ENCODE results near the gene ROPN1B. TPM values are rescaled to one million over a fixed set of nuclear protein-coding genes. Genes with fewer than 3 reads are reported as not detected.

The ROPN1B gene
- total and polyA plus RNA-seq, 4 experiments from 2014 or later, result not detected

DNA sequence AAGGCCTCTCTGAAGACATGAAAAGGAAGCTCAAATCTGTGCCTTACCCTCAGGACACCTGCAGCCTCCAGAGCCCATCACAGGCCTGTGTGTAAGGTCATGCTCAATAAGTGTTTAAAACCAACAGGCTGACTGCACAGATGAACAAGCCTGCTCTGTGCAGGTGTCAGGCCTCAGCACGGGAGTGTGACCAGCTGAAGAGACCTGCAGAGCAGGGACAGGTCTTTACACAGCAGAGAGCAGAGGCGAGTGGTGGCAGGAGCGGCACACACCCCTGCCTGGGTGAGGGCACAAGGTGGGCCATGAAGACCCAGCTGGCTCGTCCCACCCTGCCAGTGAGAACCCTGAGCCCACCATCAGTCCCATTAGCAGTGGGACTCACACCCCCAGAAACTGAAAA lies 56.9 kb downstream of the ROPN1B start:
- H3K27ac ChIP-seq (ENCODE audit: low read depth, low read length), result no peak overlapping the region

DNA sequence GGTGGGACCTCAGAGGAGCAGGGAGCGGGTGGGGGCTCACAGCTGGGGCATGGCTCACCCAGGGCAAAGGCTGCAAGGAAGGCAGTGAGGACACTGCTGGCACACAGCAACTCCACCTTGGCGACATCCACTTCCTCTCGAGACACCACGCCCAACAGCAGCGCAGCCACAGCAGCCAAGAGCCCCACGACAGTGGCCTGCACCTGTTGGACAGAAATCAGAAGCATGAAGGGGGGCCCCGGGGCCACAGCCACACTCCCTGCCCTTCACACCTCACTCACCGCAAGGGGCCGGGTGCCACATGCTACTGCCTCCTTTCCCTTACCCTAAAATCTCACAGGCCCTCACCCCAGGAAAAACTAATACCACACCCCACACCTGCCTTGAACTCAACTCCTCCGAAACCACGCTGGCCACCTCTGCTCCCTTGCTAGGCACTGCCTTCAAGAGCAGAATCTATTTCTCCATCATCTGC lies 57.3 kb downstream of the ROPN1B start:
- Mint-ChIP-seq H3K27ac (peak overlapping the region in 3 of 7 donors; percentile 8 to 66 (median 46)), H3K27me3 (no peaks in the 10 kb centered on the region), H3K36me3 (peaks cover 64 to 78% of the 10 kb centered on the region in 2 donors), H3K9me3 (peaks cover 0 to 18% (median 12%) of the 10 kb centered on the region in 8 donors), H3K4me3 (no peak overlapping the region), H3K4me1 (peaks cover 7 to 17% (median 9%) of the 10 kb centered on the region in 4 donors)
- no peaks in the 10 kb centered on the region for H3K27me3 ChIP-seq (ENCODE audit: insufficient read depth, low read length)
- H3K4me1 ChIP-seq (ENCODE audit: insufficient read depth, low read length), result peaks cover 9% of the 10 kb centered on the region
- H3K36me3 ChIP-seq (ENCODE audit: insufficient read depth, low read length), result peaks cover 6% of the 10 kb centered on the region
- DNase-seq, result no peak
- no peak overlapping the region for H3K4me3 ChIP-seq (ENCODE audit: low read length in 2 of 2)
- H3K9me3 ChIP-seq (ENCODE audit: control insufficient read depth in 1 of 2, low read length in 2 of 2), result peaks cover 0 to 6% of the 10 kb centered on the region in 2 donors
- intact Hi-C loops (cut with micrococcal nuclease), result no loop called here
- ChIA-PET CTCF (ENCODE audit: partially characterized antibody) (no interaction called here), POLR2A (ENCODE audit: partially characterized antibody) (no interaction called here)
- H3K27ac ChIP-seq (ENCODE audit: low read depth, low read length), result no peak overlapping the region

More for the DNA sequence above, 56.9 kb downstream of the ROPN1B start:
- Mint-ChIP-seq H3K36me3 (peaks cover 67 to 74% of the 10 kb centered on the region in 2 donors), H3K9me3 (peaks cover 0 to 18% (median 12%) of the 10 kb centered on the region in 8 donors), H3K4me3 (peak overlapping the region in 1 of 8 donors; percentile 27), H3K27me3 (no peaks in the 10 kb centered on the region), H3K4me1 (peaks cover 7 to 17% (median 9%) of the 10 kb centered on the region in 4 donors), H3K27ac (peak overlapping the region in 1 of 7 donors; percentile 5)
- Histone ChIP-seq H3K4me3 (ENCODE audit: low read length in 2 of 2) (no peak overlapping the region), H3K27me3 (ENCODE audit: insufficient read depth, low read length) (no peaks in the 10 kb centered on the region), H3K9me3 (ENCODE audit: control insufficient read depth in 1 of 2, low read length in 2 of 2) (peaks cover 0 to 6% of the 10 kb centered on the region in 2 donors), H3K36me3 (ENCODE audit: insufficient read depth, low read length) (peaks cover 6% of the 10 kb centered on the region), H3K4me1 (ENCODE audit: insufficient read depth, low read length) (peaks cover 9% of the 10 kb centered on the region)
- ChIA-PET CTCF (ENCODE audit: partially characterized antibody) (no interaction called here), POLR2A (ENCODE audit: partially characterized antibody) (no interaction called here)
- intact Hi-C loops (cut with micrococcal nuclease), result no loop called here
- DNase-seq, result no peak

DNA sequence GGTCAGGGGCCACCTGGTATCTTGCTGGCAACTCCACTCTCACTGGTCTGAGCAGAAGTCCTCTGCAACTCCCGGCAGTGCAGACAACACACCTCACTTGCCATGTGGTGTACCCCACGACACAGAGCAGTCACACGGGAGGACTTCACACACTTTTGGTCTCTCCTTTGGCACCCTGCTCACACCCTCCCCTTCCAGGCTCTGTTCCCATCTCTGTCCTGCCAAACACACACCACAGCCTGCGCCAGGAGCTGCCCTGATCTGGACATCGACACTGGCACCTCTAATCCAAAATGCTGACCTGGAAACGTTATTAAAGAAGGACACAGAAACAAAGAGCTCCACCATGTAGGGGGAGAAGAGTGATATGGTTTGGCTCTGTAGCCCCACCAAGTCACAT lies 57.8 kb downstream of the ROPN1B start:
- POLR2A ChIA-PET (ENCODE audit: partially characterized antibody), result no interaction called here
- Histone ChIP-seq H3K27me3 (ENCODE audit: insufficient read depth, low read length) (no peaks in the 10 kb centered on the region), H3K27ac (ENCODE audit: low read depth, low read length) (no peak overlapping the region), H3K4me3 (ENCODE audit: low read length in 2 of 2) (no peak overlapping the region), H3K4me1 (ENCODE audit: insufficient read depth, low read length) (peaks cover 9% of the 10 kb centered on the region), H3K36me3 (ENCODE audit: insufficient read depth, low read length) (peaks cover 6% of the 10 kb centered on the region), H3K9me3 (ENCODE audit: control insufficient read depth in 1 of 2, low read length in 2 of 2) (peaks cover 0 to 6% of the 10 kb centered on the region in 2 donors)
- H3K27me3 Mint-ChIP-seq, result no peaks in the 10 kb centered on the region
- peaks cover 64 to 79% of the 10 kb centered on the region in 2 donors for H3K36me3 Mint-ChIP-seq
- CTCF ChIA-PET (ENCODE audit: partially characterized antibody), result no interaction called here
- intact Hi-C loops (cut with micrococcal nuclease), result no loop called here
- H3K4me3 Mint-ChIP-seq, result no peak overlapping the region
- peaks cover 7 to 17% (median 9%) of the 10 kb centered on the region in 4 donors for H3K4me1 Mint-ChIP-seq
- no peak for DNase-seq
- H3K27ac Mint-ChIP-seq, result peak overlapping the region in 2 of 7 donors; percentile 46 to 66
- peaks cover 0 to 18% (median 12%) of the 10 kb centered on the region in 8 donors for H3K9me3 Mint-ChIP-seq

DNA sequence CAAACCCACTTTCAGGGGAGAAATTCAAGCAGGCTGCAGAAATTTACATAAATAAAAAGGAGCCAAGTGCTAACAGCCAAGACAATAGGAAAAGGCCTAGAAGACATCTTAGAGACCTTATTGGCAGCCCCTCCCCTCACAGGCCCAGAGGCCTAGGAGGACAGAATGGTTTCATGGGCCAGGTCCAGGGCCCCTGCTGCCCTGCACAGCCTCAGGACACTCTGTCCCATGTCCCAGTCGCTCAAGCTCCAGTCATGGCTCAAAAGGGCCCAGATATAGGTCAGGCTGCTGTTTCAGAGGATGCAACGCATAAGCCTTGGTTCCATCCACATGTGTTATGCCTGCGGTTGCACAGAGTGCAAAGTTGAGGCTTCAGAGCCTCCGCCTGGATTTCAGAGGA lies 59.1 kb downstream of the ROPN1B start:
- ChIA-PET CTCF (ENCODE audit: partially characterized antibody) (no interaction called here), POLR2A (ENCODE audit: partially characterized antibody) (no interaction called here)
- H3K27ac Mint-ChIP-seq, result no peak overlapping the region
- intact Hi-C loops (cut with micrococcal nuclease), result no loop called here
- DNase-seq, result no peak
- Histone ChIP-seq H3K9me3 (ENCODE audit: control insufficient read depth in 1 of 2, low read length in 2 of 2) (peaks cover 0 to 6% of the 10 kb centered on the region in 2 donors), H3K27me3 (ENCODE audit: insufficient read depth, low read length) (no peaks in the 10 kb centered on the region), H3K4me1 (ENCODE audit: insufficient read depth, low read length) (peaks cover 9% of the 10 kb centered on the region), H3K4me3 (ENCODE audit: low read length in 2 of 2) (no peak overlapping the region), H3K36me3 (ENCODE audit: insufficient read depth, low read length) (peaks cover 6% of the 10 kb centered on the region), H3K27ac (ENCODE audit: low read depth, low read length) (no peak overlapping the region)
- no peaks in the 10 kb centered on the region for H3K27me3 Mint-ChIP-seq
- H3K4me1 Mint-ChIP-seq, result peaks cover 7 to 17% (median 9%) of the 10 kb centered on the region in 4 donors
- H3K4me3 Mint-ChIP-seq, result no peak overlapping the region
- H3K9me3 Mint-ChIP-seq, result peaks cover 0 to 18% (median 12%) of the 10 kb centered on the region in 8 donors
- H3K36me3 Mint-ChIP-seq, result peaks cover 66 to 80% of the 10 kb centered on the region in 2 donors

DNA sequence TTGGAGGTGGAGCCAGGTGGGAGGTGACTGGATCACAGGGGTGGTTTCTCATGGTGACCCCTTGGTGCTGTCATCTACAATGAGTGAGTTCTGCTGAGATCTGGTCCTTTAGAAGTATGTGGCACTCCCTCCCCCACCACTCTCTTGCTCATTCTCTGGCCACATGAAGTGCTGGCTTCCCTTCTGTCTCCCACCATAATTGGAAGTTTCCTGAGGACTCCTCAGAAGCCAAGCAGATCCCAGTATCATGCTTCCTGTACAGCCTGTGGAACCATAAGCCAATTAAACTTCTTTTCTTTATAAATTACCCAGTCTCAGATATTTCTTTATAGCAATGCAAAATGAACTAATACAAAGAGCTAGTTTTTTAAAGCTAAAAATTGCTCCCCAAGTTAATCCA lies 60.3 kb downstream of the ROPN1B start:
- ChIA-PET POLR2A (ENCODE audit: partially characterized antibody) (no interaction called here), CTCF (ENCODE audit: partially characterized antibody) (no interaction called here)
- Mint-ChIP-seq H3K4me1 (peaks cover 7 to 17% (median 9%) of the 10 kb centered on the region in 4 donors), H3K36me3 (peaks cover 74 to 85% of the 10 kb centered on the region in 2 donors), H3K9me3 (peaks cover 0 to 18% (median 12%) of the 10 kb centered on the region in 8 donors), H3K27ac (no peak overlapping the region), H3K27me3 (no peaks in the 10 kb centered on the region), H3K4me3 (no peak overlapping the region)
- H3K4me1 ChIP-seq (ENCODE audit: insufficient read depth, low read length), result peaks cover 9% of the 10 kb centered on the region
- no peaks in the 10 kb centered on the region for H3K27me3 ChIP-seq (ENCODE audit: insufficient read depth, low read length)
- peaks cover 0 to 6% of the 10 kb centered on the region in 2 donors for H3K9me3 ChIP-seq (ENCODE audit: control insufficient read depth in 1 of 2, low read length in 2 of 2)
- peaks cover 6% of the 10 kb centered on the region for H3K36me3 ChIP-seq (ENCODE audit: insufficient read depth, low read length)
- H3K27ac ChIP-seq (ENCODE audit: low read depth, low read length), result no peak overlapping the region
- H3K4me3 ChIP-seq (ENCODE audit: low read length in 2 of 2), result no peak overlapping the region
- intact Hi-C loops (cut with micrococcal nuclease), result no loop called here
- no peak for DNase-seq

DNA sequence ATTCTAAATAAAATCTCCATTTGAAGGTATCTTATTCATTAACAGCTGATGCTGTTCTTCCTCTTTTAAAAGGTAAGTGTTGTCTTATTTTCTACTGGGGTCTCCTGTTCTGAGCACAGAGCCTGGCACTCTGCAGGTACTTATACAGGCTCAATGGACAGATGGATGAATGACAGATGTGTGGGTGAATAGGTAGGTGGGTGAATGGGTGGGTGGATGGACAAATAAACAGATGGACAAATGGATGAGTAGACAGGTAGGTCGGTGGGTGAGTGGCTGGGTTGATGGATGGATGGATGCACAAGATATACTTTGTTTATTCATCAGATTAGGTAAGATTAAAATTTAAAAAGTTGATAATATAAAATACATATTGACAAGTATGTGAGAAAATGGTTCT lies 61.5 kb downstream of the ROPN1B start:
- Mint-ChIP-seq H3K27me3 (no peaks in the 10 kb centered on the region), H3K4me1 (peaks cover 11 to 22% (median 15%) of the 10 kb centered on the region in 4 donors), H3K9me3 (peaks cover 0 to 18% (median 12%) of the 10 kb centered on the region in 8 donors), H3K36me3 (peaks cover 72 to 83% of the 10 kb centered on the region in 2 donors), H3K27ac (no peak overlapping the region), H3K4me3 (no peak overlapping the region)
- CTCF ChIA-PET (ENCODE audit: partially characterized antibody), result no interaction called here
- Histone ChIP-seq H3K4me1 (ENCODE audit: insufficient read depth, low read length) (peaks cover 21% of the 10 kb centered on the region), H3K27ac (ENCODE audit: low read depth, low read length) (no peak overlapping the region), H3K27me3 (ENCODE audit: insufficient read depth, low read length) (no peaks in the 10 kb centered on the region), H3K36me3 (ENCODE audit: insufficient read depth, low read length) (no peaks in the 10 kb centered on the region), H3K9me3 (ENCODE audit: control insufficient read depth in 1 of 2, low read length in 2 of 2) (peaks cover 0 to 6% of the 10 kb centered on the region in 2 donors), H3K4me3 (ENCODE audit: low read length in 2 of 2) (no peak overlapping the region)
- intact Hi-C loops (cut with micrococcal nuclease), result no loop called here
- POLR2A ChIA-PET (ENCODE audit: partially characterized antibody), result no interaction called here
- DNase-seq, result no peak

DNA sequence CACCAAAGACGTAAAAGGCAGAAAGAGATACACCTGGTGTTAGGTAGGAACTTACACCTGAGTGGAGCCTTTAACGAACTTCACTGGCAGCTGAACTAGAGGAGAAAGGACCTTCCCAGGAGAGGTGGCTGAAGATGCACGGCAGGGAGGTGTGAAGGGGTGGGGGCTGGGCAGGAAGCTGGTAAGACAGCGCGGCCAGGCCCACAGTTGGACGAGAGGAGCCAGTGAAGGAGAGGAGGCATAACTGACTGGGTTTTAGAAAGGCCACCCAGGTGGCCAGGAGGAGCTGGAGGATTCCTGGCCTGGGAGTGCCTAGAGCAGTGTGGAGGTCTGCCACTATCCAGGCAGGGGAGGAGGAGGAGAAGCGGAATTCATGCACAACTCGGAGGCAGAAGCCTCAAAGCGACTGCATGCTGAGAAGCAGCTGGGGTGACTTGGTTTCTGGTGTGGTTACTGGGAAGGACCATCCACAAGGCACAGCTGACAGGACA lies 63.0 kb downstream of the ROPN1B start:
- no peak overlapping the region for H3K4me3 ChIP-seq (ENCODE audit: low read length in 2 of 2)
- H3K36me3 ChIP-seq (ENCODE audit: insufficient read depth, low read length), result no peaks in the 10 kb centered on the region
- intact Hi-C loops (cut with micrococcal nuclease), result no loop called here
- no peak overlapping the region for H3K27ac ChIP-seq (ENCODE audit: low read depth, low read length)
- peaks cover 0 to 6% of the 10 kb centered on the region in 2 donors for H3K9me3 ChIP-seq (ENCODE audit: control insufficient read depth in 1 of 2, low read length in 2 of 2)
- peaks cover 0 to 18% (median 12%) of the 10 kb centered on the region in 8 donors for H3K9me3 Mint-ChIP-seq
- H3K27me3 ChIP-seq (ENCODE audit: insufficient read depth, low read length), result no peaks in the 10 kb centered on the region
- ChIA-PET CTCF (ENCODE audit: partially characterized antibody) (no interaction called here), POLR2A (ENCODE audit: partially characterized antibody) (no interaction called here)
- H3K4me1 Mint-ChIP-seq, result peaks cover 9 to 12% (median 10%) of the 10 kb centered on the region in 4 donors
- H3K36me3 Mint-ChIP-seq, result peaks cover 62 to 90% of the 10 kb centered on the region in 2 donors
- no peak overlapping the region for H3K4me3 Mint-ChIP-seq
- H3K27ac Mint-ChIP-seq, result peak overlapping the region in 2 of 7 donors; percentile 36 to 72
- no peak for DNase-seq
- peaks cover 14% of the 10 kb centered on the region for H3K4me1 ChIP-seq (ENCODE audit: insufficient read depth, low read length)
- H3K27me3 Mint-ChIP-seq, result no peaks in the 10 kb centered on the region

Measured in CD4-positive, alpha-beta memory T cell (primary cell).